Loucy (cell line): Measurements from ENCODE around the gene PHLDA1.

Experiments used
- H2AFZ ChIP-seq: fragments of 200-600 bp; sonication (generic); 2 replicates; pipeline ENCODE4 v1.6.0; 2016; ENCODE audit warnings: antibody characterized with exemption, mild to moderate bottlenecking, low read length, moderate library complexity
- H3F3A ChIP-seq: fragments of 200-600 bp; 2 replicates; pipeline ENCODE4 v1.6.0; 2016; ENCODE audit warnings: antibody characterized with exemption, low read depth, mild to moderate bottlenecking
- H3K27me3 ChIP-seq: fragments of 200-600 bp; sonication (generic); 2 replicates; pipeline ENCODE4 v1.6.1; 2014; ENCODE audit warnings: low read length, mild to moderate bottlenecking; ENCODE audit not compliant: insufficient read depth, poor library complexity, severe bottlenecking
- H3K36me3 ChIP-seq: fragments of 200-600 bp; sonication (generic); 2 replicates; pipeline ENCODE4 v1.6.1; 2016; ENCODE audit warnings: low read length; ENCODE audit not compliant: insufficient read depth
- H3K4me1 ChIP-seq: fragments of 200-600 bp; sonication (generic); 2 replicates; pipeline ENCODE4 v1.5.1; 2014; ENCODE audit warnings: low read length, mild to moderate bottlenecking; ENCODE audit not compliant: insufficient read depth, poor library complexity, severe bottlenecking
- H3K4me2 ChIP-seq: fragments of 200-600 bp; sonication (generic); 2 replicates; pipeline ENCODE4 v1.6.0; 2014; ENCODE audit warnings: antibody characterized with exemption, low read length, low read depth, mild to moderate bottlenecking; ENCODE audit not compliant: poor library complexity, severe bottlenecking
- H3K4me3 ChIP-seq: fragments of 200-600 bp; sonication (generic); 2 replicates; pipeline ENCODE4 v1.5.1; 2014; ENCODE audit warnings: low read length, mild to moderate bottlenecking, mixed read lengths; ENCODE audit not compliant: poor library complexity, severe bottlenecking
- H3K79me2 ChIP-seq: fragments of 200-600 bp; sonication (generic); 2 replicates; pipeline ENCODE4 v1.6.1; 2014; ENCODE audit warnings: low read length; ENCODE audit not compliant: insufficient read depth
- H3K9ac ChIP-seq: fragments of 200-600 bp; sonication (generic); 2 replicates; pipeline ENCODE4 v1.6.0; 2014; ENCODE audit warnings: mild to moderate bottlenecking, low read depth, low read length, moderate library complexity; ENCODE audit not compliant: poor library complexity, severe bottlenecking
- H3K9me2 ChIP-seq: fragments of 200-600 bp; sonication (generic); replicated peaks from 2 replicates; pipeline ENCODE4 v1.6.1; 2016; ENCODE audit warnings: low read depth, low read length, mixed read lengths
- H3K9me3 ChIP-seq: fragments of 200-600 bp; sonication (generic); 2 replicates; pipeline ENCODE4 v1.6.1; 2014; ENCODE audit warnings: mild to moderate bottlenecking, antibody characterized with exemption, low read length, low read depth; ENCODE audit not compliant: insufficient read depth
- H4K20me1 ChIP-seq: fragments of 200-600 bp; sonication (generic); 2 replicates; pipeline ENCODE4 v1.6.0; 2014; ENCODE audit warnings: antibody characterized with exemption, low read length, mild to moderate bottlenecking; ENCODE audit not compliant: insufficient read depth, poor library complexity, severe bottlenecking
- CTCF ChIP-seq: fragments of 200-600 bp; sonication (generic); conservative IDR thresholded peaks from 2 replicates; pipeline ENCODE4 v1.5.1; 2014; ENCODE audit warnings: mild to moderate bottlenecking, antibody characterized with exemption, low read length
- EZH2phosphoT487 ChIP-seq: fragments of 200-600 bp; IDR thresholded peaks from 2 replicates; pipeline ENCODE4 v1.6.1; 2018; ENCODE audit warnings: antibody characterized with exemption, mild to moderate bottlenecking, moderate library complexity, borderline replicate concordance

Gene PHLDA1

GRCh38 chr12:76038176-76038575 lies 6.6 kb upstream of the PHLDA1 start:
- H3K4me3 ChIP-seq: no peak overlapping the region
- H2AFZ ChIP-seq: no peak overlapping the region
- no peaks in the 10 kb centered on the region for H3K9me2 ChIP-seq
- H3F3A ChIP-seq: peaks cover 4% of the 10 kb centered on the region; the same call in 1 of the 2 replicates
- H3K9me3 ChIP-seq: no peaks in the 10 kb centered on the region
- H4K20me1 ChIP-seq: no peaks in the 10 kb centered on the region
- H3K36me3 ChIP-seq: no peaks in the 10 kb centered on the region
- no peaks in the 10 kb centered on the region for H3K79me2 ChIP-seq
- no peak overlapping the region for H3K4me2 ChIP-seq
- H3K4me1 ChIP-seq: no peaks in the 10 kb centered on the region
- TF ChIP-seq EZH2phosphoT487: no peak
- no peak for TF ChIP-seq CTCF
- H3K9ac ChIP-seq: no peak overlapping the region
- no peaks in the 10 kb centered on the region for H3K27me3 ChIP-seq

- no peak overlapping the region for H2AFZ ChIP-seq
- TF ChIP-seq EZH2phosphoT487 (no peak), CTCF (peak; percentile 94)
- H3K4me1 ChIP-seq: no peaks in the 10 kb centered on the region
- H3K9me2 ChIP-seq: no peaks in the 10 kb centered on the region
- H3K9me3 ChIP-seq: no peaks in the 10 kb centered on the region
- H3K4me3 ChIP-seq: no peak overlapping the region
- peaks cover 8% of the 10 kb centered on the region; the same call in 1 of the 2 replicates for H3F3A ChIP-seq
- H3K9ac ChIP-seq: no peak overlapping the region
- no peak overlapping the region for H3K4me2 ChIP-seq
- no peaks in the 10 kb centered on the region for H4K20me1 ChIP-seq
- H3K27me3 ChIP-seq: no peaks in the 10 kb centered on the region
- H3K79me2 ChIP-seq: no peaks in the 10 kb centered on the region
- H3K36me3 ChIP-seq: no peaks in the 10 kb centered on the region
These were observed 5.8 kb upstream of the PHLDA1 start for GRCh38 chr12:76037130-76038103.

- Histone ChIP-seq H3K27me3 (no peaks in the 10 kb centered on the region), H2AFZ (no peak overlapping the region), H3K36me3 (no peaks in the 10 kb centered on the region), H3K79me2 (peaks cover 5% of the 10 kb centered on the region; the same call in 1 of the 2 replicates), H3K9ac (no peak overlapping the region), H3K4me2 (no peak overlapping the region), H3K4me1 (peaks cover 11% of the 10 kb centered on the region), H3K9me3 (no peaks in the 10 kb centered on the region), H4K20me1 (no peaks in the 10 kb centered on the region), H3F3A (peaks cover 9% of the 10 kb centered on the region; the same call in 1 of the 2 replicates), H3K9me2 (no peaks in the 10 kb centered on the region), H3K4me3 (no peak overlapping the region)
- no peak for TF ChIP-seq EZH2phosphoT487
- TF ChIP-seq CTCF: no peak
These were observed 3.5 kb upstream of the PHLDA1 start for GRCh38 chr12:76035045-76035444.
